GM21447 (cell line): ENCODE measurements around the gene ZCCHC14.
"Not testable (repeated sequence)": the region's sequence is repeated elsewhere in the genome, so short reads cannot be mapped to it uniquely, and the experiment has no call there.

Experiments used
- ATAC-seq: cut with Tn5 transposase; IDR thresholded peaks from one replicate; pipeline ENCODE4 v1.9.1; 2021; ENCODE audit not compliant: unreplicated experiment

The ZCCHC14 gene

GRCh38 chr16:87497767-87498290, 5.0 kb upstream of the ZCCHC14 start:
- not testable (repeated sequence) for ATAC-seq

GRCh38 chr16:87497023-87497766, 4.4 kb upstream of the ZCCHC14 start:
- not testable (repeated sequence) for ATAC-seq

GRCh38 chr16:87496447-87496801, 3.6 kb upstream of the ZCCHC14 start:
- ATAC-seq: no peak

GRCh38 chr16:87495578-87496446, 3.0 kb upstream of the ZCCHC14 start:
- no peak for ATAC-seq

- ATAC-seq: no peak
Measured at GRCh38 chr16:87493608-87494280, 920 bp upstream of the ZCCHC14 start.

- ATAC-seq: no peak
Measured at GRCh38 chr16:87492291-87492630, 563 bp downstream of the ZCCHC14 start.

- no peak for ATAC-seq
Measured at GRCh38 chr16:87491522-87492290, 1.1 kb downstream of the ZCCHC14 start.

- not testable (repeated sequence) for ATAC-seq
Measured at GRCh38 chr16:87490799-87491521, 1.9 kb downstream of the ZCCHC14 start.

GRCh38 chr16:87490096-87490798, 2.6 kb downstream of the ZCCHC14 start:
- no peak for ATAC-seq

- no peak for ATAC-seq
Measured at GRCh38 chr16:87489434-87490045, 3.3 kb downstream of the ZCCHC14 start.

GRCh38 chr16:87488960-87489359, 3.9 kb downstream of the ZCCHC14 start:
- ATAC-seq: not testable (repeated sequence)

GRCh38 chr16:87487361-87487924, 5.4 kb downstream of the ZCCHC14 start:
- ATAC-seq: no peak

- no peak for ATAC-seq
Measured at GRCh38 chr16:87486713-87487247, 6.0 kb downstream of the ZCCHC14 start.

GRCh38 chr16:87486282-87486681, 6.5 kb downstream of the ZCCHC14 start:
- no peak for ATAC-seq

GRCh38 chr16:87485792-87486191, 7.0 kb downstream of the ZCCHC14 start:
- not testable (repeated sequence) for ATAC-seq

GRCh38 chr16:87484487-87485331, 8.1 kb downstream of the ZCCHC14 start:
- no peak for ATAC-seq

- no peak for ATAC-seq
Measured at GRCh38 chr16:87483481-87483880, 9.3 kb downstream of the ZCCHC14 start.
